Neural progenitor cell (in vitro differentiated cells): ENCODE measurements around the gene RBM27. TPM values are rescaled to one million over a fixed set of nuclear protein-coding genes. Genes with fewer than 3 reads are reported as not detected.

Experiments
- DNase-seq: peaks from one replicate; pipeline ENCODE4 v3.0.0-alpha.2; 2016; ENCODE audit warnings: low spot score
- H2AFZ ChIP-seq: fragments of 200-600 bp; sonication (generic); replicated peaks from 2 replicates; pipeline ENCODE4 v1.6.1; 2016; ENCODE audit warnings: antibody characterized with exemption
- H3F3A ChIP-seq: fragments of 200-600 bp; sonication (generic); 2 replicates; pipeline ENCODE4 v1.6.1; 2016; ENCODE audit warnings: antibody characterized with exemption, low read depth
- H3K27ac ChIP-seq: fragments of 200-600 bp; sonication (generic); 2 replicates; pipeline ENCODE4 v1.5.1; 2016; ENCODE audit warnings: mild to moderate bottlenecking
- H3K27me3 ChIP-seq: fragments of 200-600 bp; sonication (generic); 2 replicates; pipeline ENCODE4 v1.6.1; 2016; ENCODE audit warnings: mild to moderate bottlenecking, moderate library complexity
- H3K36me3 ChIP-seq: fragments of 200-600 bp; sonication (generic); 2 replicates; pipeline ENCODE4 v1.5.1; 2016
- H3K4me1 ChIP-seq: fragments of 200-600 bp; sonication (generic); 2 replicates; pipeline ENCODE4 v1.6.1; 2016; ENCODE audit warnings: mixed run types
- H3K4me2 ChIP-seq: fragments of 200-600 bp; sonication (generic); 2 replicates; pipeline ENCODE4 v1.6.1; 2016
- H3K4me3 ChIP-seq: fragments of 200-600 bp; sonication (generic); 2 replicates; pipeline ENCODE4 v1.5.1; 2016
- H3K79me2 ChIP-seq: fragments of 200-600 bp; sonication (generic); 2 replicates; pipeline ENCODE4 v1.6.1; 2016; ENCODE audit warnings: low read depth
- H3K9ac ChIP-seq: fragments of 200-600 bp; sonication (generic); 2 replicates; pipeline ENCODE4 v1.6.1; 2016
- H3K9me3 ChIP-seq: fragments of 200-600 bp; sonication (generic); 2 replicates; pipeline ENCODE4 v1.5.1; 2016; ENCODE audit warnings: low read depth
- H4K20me1 ChIP-seq: fragments of 200-600 bp; sonication (generic); 2 replicates; pipeline ENCODE4 v1.6.1; 2016; ENCODE audit warnings: low read depth
- H3K27ac Mint-ChIP-seq: 3 replicates; pipeline ENCODE4 v1.8.0; 2021; ENCODE audit warnings: mixed read lengths
- H3K27me3 Mint-ChIP-seq: 2 replicates; pipeline ENCODE4 v1.8.0; 2022; ENCODE audit warnings: low read depth, mild to moderate bottlenecking, inconsistent platforms, moderate library complexity, mixed read lengths; ENCODE audit not compliant: insufficient read depth
- H3K36me3 Mint-ChIP-seq: 3 replicates; pipeline ENCODE4 v1.8.0; 2021; ENCODE audit warnings: mixed read lengths
- H3K4me1 Mint-ChIP-seq: 3 replicates; pipeline ENCODE4 v1.8.0; 2021; ENCODE audit warnings: mixed read lengths
- H3K4me3 Mint-ChIP-seq: 3 replicates; pipeline ENCODE4 v1.8.0; 2021; ENCODE audit warnings: mild to moderate bottlenecking, moderate library complexity, mixed read lengths
- H3K9me3 Mint-ChIP-seq: 3 replicates; pipeline ENCODE4 v1.8.0; 2020; ENCODE audit warnings: mixed read lengths
- CTCF ChIP-seq: fragments of 200-600 bp; sonication (generic); IDR thresholded peaks from 2 replicates; pipeline ENCODE4 v1.5.1; 2017; ENCODE audit warnings: antibody characterized with exemption, mild to moderate bottlenecking
- EZH2 ChIP-seq: fragments of 200-600 bp; sonication (generic); IDR thresholded peaks from 2 replicates; pipeline ENCODE4 v1.6.1; 2017; ENCODE audit warnings: antibody characterized with exemption, mild to moderate bottlenecking, moderate library complexity
- EZH2phosphoT487 ChIP-seq: fragments of 200-600 bp; sonication (generic); IDR thresholded peaks from 2 replicates; pipeline ENCODE4 v1.6.1; 2017; ENCODE audit warnings: antibody characterized with exemption
- small RNA-seq: library from RNA; depleted of rRNA; stranded (forward); fragments of <200 nt; gene quantifications from one replicate; pipeline ENCODE3, GENCODE V24; 2015
- total RNA-seq: library from RNA; depleted of rRNA; stranded (reverse); fragments of >200 nt; gene quantifications from 2 replicates; pipeline ENCODE4 v1.2.3, GENCODE V29; 2015; ENCODE audit warnings: low replicate concordance

The RBM27 gene
- total RNA-seq, 1 donor from 2014 or later: 55.0 TPM

DNA sequence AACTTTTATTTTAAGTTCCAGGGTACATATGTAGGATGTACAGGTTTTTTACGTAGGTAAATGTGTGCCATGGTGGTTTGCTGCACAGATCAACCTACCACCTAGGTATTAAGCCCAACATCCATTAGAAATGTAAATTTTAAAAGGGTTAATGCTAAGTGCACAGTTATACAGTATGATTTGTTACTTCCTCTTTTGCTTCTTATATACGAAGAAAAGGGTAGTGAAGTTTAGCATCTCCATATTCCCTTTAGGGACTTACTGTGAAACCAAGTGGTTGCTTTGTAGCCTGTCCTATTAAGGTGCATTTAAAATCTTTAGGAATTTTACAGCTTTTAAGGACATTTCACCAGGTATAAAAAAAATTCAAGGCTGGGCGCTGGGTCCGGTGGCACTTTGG, 46.4 kb downstream of the RBM27 start:
- Mint-ChIP-seq H3K9me3 (no peaks in the 10 kb centered on the region), H3K4me3 (no peak overlapping the region), H3K4me1 (no peaks in the 10 kb centered on the region), H3K27me3 (peaks cover 2% of the 10 kb centered on the region), H3K27ac (no peak overlapping the region), H3K36me3 (peaks cover 8% of the 10 kb centered on the region)
- no peaks in the 10 kb centered on the region for H3F3A ChIP-seq
- H3K27me3 ChIP-seq: no peaks in the 10 kb centered on the region
- DNase-seq: no peak
- no peak overlapping the region for H3K4me2 ChIP-seq
- TF ChIP-seq CTCF (no peak), EZH2phosphoT487 (no peak), EZH2 (no peak)
- H4K20me1 ChIP-seq: peaks cover 12% of the 10 kb centered on the region
- no peak overlapping the region for H3K4me3 ChIP-seq
- H2AFZ ChIP-seq: no peak overlapping the region
- H3K9me3 ChIP-seq: no peaks in the 10 kb centered on the region
- H3K27ac ChIP-seq: no peak overlapping the region
- H3K4me1 ChIP-seq: no peaks in the 10 kb centered on the region
- H3K79me2 ChIP-seq: peaks cover 10% of the 10 kb centered on the region
- H3K36me3 ChIP-seq: peaks cover 10% of the 10 kb centered on the region
- no peak overlapping the region for H3K9ac ChIP-seq

Small RNA genes within 50 kb of the gene (small RNA-seq; reads per million reads assigned to genes)
- not detected for gene RNU7-180P

Other genes starting within 250 kb of the RBM27 start
- gene PLAC8L1, start 98.0 kb upstream of the RBM27 start, total RNA-seq: 0.51 TPM in 1 of 2 replicates, not detected in the other
- gene LARS1, start 21.0 kb upstream of the RBM27 start, total RNA-seq: 124 and 197 TPM in 2 replicates
- 0.19 and 0.22 TPM in 2 replicates for gene POU4F3, start 135.2 kb downstream of the RBM27 start, total RNA-seq
- gene TCERG1, start 243.7 kb downstream of the RBM27 start, total RNA-seq: 168 and 227 TPM in 2 replicates